Measurements from ENCODE around the gene PICK1.
"Not testable (repeated sequence)": the region's sequence is repeated elsewhere in the genome, so short reads cannot be mapped to it uniquely, and the experiment has no call there.

Gene PICK1

GRCh38 chr22:38077595-38077994 is 20.4 kb downstream of the PICK1 start:
- in situ Hi-C loops (cut with HindIII; ENCODE audit: low pct_unique_long_range_greater_than_20kb, low sequenced_read_pairs): no loop called here
- TF ChIP-seq JUND (IDR thresholded peaks at IDR 0.05; ENCODE audit: low read depth): no peak

GRCh38 chr22:38078046-38078840 is 21.0 kb downstream of the PICK1 start:
- no peak for DNase-seq (ENCODE audit: low read depth in 1 of 2, low spot score in 1 of 2)
- in situ Hi-C loops (cut with HindIII; ENCODE audit: low pct_unique_long_range_greater_than_20kb, low sequenced_read_pairs): no loop called here
- no peak for TF ChIP-seq JUND (IDR thresholded peaks at IDR 0.05; ENCODE audit: low read depth)

More at GRCh38 chr22:38077595-38077994, 20.4 kb downstream of the PICK1 start:
- DNase-seq (ENCODE audit: low read depth in 1 of 2, low spot score in 1 of 2): no peak

GRCh38 chr22:38079208-38079607 is 22.0 kb downstream of the PICK1 start:
- DNase-seq (ENCODE audit: low read depth in 1 of 2, low spot score in 1 of 2); in situ Hi-C loops (cut with HindIII; ENCODE audit: low pct_unique_long_range_greater_than_20kb, low sequenced_read_pairs): not testable (repeated sequence)

- in situ Hi-C loops (cut with HindIII; ENCODE audit: low pct_unique_long_range_greater_than_20kb, low sequenced_read_pairs): no loop called here
- DNase-seq (ENCODE audit: low read depth in 1 of 2, low spot score in 1 of 2): no peak
- no peak for TF ChIP-seq JUND (IDR thresholded peaks at IDR 0.05; ENCODE audit: low read depth)
These were observed 22.6 kb downstream of the PICK1 start for GRCh38 chr22:38079804-38080203.

GRCh38 chr22:38080474-38080849 is 23.3 kb downstream of the PICK1 start:
- in situ Hi-C loops (cut with HindIII; ENCODE audit: low pct_unique_long_range_greater_than_20kb, low sequenced_read_pairs): no loop called here
- TF ChIP-seq JUND (IDR thresholded peaks at IDR 0.05; ENCODE audit: low read depth): no peak

GRCh38 chr22:38080850-38081635 is 23.8 kb downstream of the PICK1 start:
- in situ Hi-C loops (cut with HindIII; ENCODE audit: low pct_unique_long_range_greater_than_20kb, low sequenced_read_pairs): no loop called here
- no peak for DNase-seq (ENCODE audit: low read depth in 1 of 2, low spot score in 1 of 2)
- TF ChIP-seq JUND (IDR thresholded peaks at IDR 0.05; ENCODE audit: low read depth): no peak

More at GRCh38 chr22:38080474-38080849, 23.3 kb downstream of the PICK1 start:
- DNase-seq (ENCODE audit: low read depth in 1 of 2, low spot score in 1 of 2): no peak

- no peak for DNase-seq (ENCODE audit: low read depth in 1 of 2, low spot score in 1 of 2)
- TF ChIP-seq JUND (IDR thresholded peaks at IDR 0.05; ENCODE audit: low read depth): no peak
- in situ Hi-C loops (cut with HindIII; ENCODE audit: low pct_unique_long_range_greater_than_20kb, low sequenced_read_pairs): no loop called here
These were observed 24.4 kb downstream of the PICK1 start for GRCh38 chr22:38081636-38081940.

- no peak for TF ChIP-seq JUND (IDR thresholded peaks at IDR 0.05; ENCODE audit: low read depth)
- no peak for DNase-seq (ENCODE audit: low read depth in 1 of 2, low spot score in 1 of 2)
- in situ Hi-C loops (cut with HindIII; ENCODE audit: low pct_unique_long_range_greater_than_20kb, low sequenced_read_pairs): no loop called here
These were observed 25.0 kb downstream of the PICK1 start for GRCh38 chr22:38081941-38082828.

- no peak for DNase-seq (ENCODE audit: low read depth in 1 of 2, low spot score in 1 of 2)
- in situ Hi-C loops (cut with HindIII; ENCODE audit: low pct_unique_long_range_greater_than_20kb, low sequenced_read_pairs): no loop called here
- no peak for TF ChIP-seq JUND (IDR thresholded peaks at IDR 0.05; ENCODE audit: low read depth)
These were observed 25.9 kb downstream of the PICK1 start for GRCh38 chr22:38082986-38083710.

- no peak for TF ChIP-seq JUND (IDR thresholded peaks at IDR 0.05; ENCODE audit: low read depth)
- DNase-seq (ENCODE audit: low read depth in 1 of 2, low spot score in 1 of 2): no peak
- in situ Hi-C loops (cut with HindIII; ENCODE audit: low pct_unique_long_range_greater_than_20kb, low sequenced_read_pairs): no loop called here
These were observed 26.9 kb downstream of the PICK1 start, which contains the start of gene SLC16A8 for GRCh38 chr22:38083931-38084631. TSS of gene SLC16A8 (minus strand) at chr22:38084184. CDS start at chr22:38082873, 1,311 bp downstream.

- DNase-seq (ENCODE audit: low read depth in 1 of 2, low spot score in 1 of 2): no peak
- no peak for TF ChIP-seq JUND (IDR thresholded peaks at IDR 0.05; ENCODE audit: low read depth)
- in situ Hi-C loops (cut with HindIII; ENCODE audit: low pct_unique_long_range_greater_than_20kb, low sequenced_read_pairs): no loop called here
These were observed 27.9 kb downstream of the PICK1 start for GRCh38 chr22:38085056-38085455.
